Stimulated activated naive B cell treated with anti-CD40 and anti-IgM and Interleukin-4, amounts not matched to agents 10 μg/mL and 1 μg/mL and 100 μg/mL, for 72 hours (primary cell): ENCODE results near the gene ACSL5.
A peak's percentile ranks its signal among the peaks of the same experiment; 100 is the strongest.
"Not testable (repeated sequence)": the region's sequence is repeated elsewhere in the genome, so short reads cannot be mapped to it uniquely, and the experiment has no call there.

Source experiments
- ATAC-seq, 2 donors: fragments of 150-1000 bp; cut with Tn5 transposase; replicated peaks; 2 replicates each; pipeline ENCODE4 v1.10.0; 2021; ENCODE audit warnings: moderate library complexity in 1 of 2
- DNase-seq: peaks from one replicate; pipeline ENCODE4 v3.0.0; 2021
- H3K27ac Mint-ChIP-seq: one replicate; pipeline ENCODE4 v1.8.0; 2022; ENCODE audit warnings: mild to moderate bottlenecking, mixed read lengths
- H3K27me3 Mint-ChIP-seq, 2 donors: one replicate each; pipeline ENCODE4 v1.8.0; 2022; ENCODE audit warnings: mixed read lengths in 2 of 2
- H3K36me3 Mint-ChIP-seq, 2 donors: one replicate each; pipeline ENCODE4 v1.8.0; 2022; ENCODE audit warnings: mixed read lengths in 2 of 2, mild to moderate bottlenecking in 1 of 2
- H3K4me1 Mint-ChIP-seq, 2 donors: one replicate each; pipeline ENCODE4 v1.8.0; 2022; ENCODE audit warnings: mixed read lengths in 2 of 2, mild to moderate bottlenecking in 1 of 2
- H3K4me3 Mint-ChIP-seq, 2 donors: one replicate each; pipeline ENCODE4 v1.8.0; 2022; ENCODE audit warnings: mild to moderate bottlenecking in 2 of 2, mixed read lengths in 2 of 2, moderate library complexity in 1 of 2
- H3K9me3 Mint-ChIP-seq, 2 donors: one replicate each; pipeline ENCODE4 v1.8.0; 2022; ENCODE audit warnings: mixed read lengths in 2 of 2, mild to moderate bottlenecking in 1 of 2

ACSL5 gene

DNA sequence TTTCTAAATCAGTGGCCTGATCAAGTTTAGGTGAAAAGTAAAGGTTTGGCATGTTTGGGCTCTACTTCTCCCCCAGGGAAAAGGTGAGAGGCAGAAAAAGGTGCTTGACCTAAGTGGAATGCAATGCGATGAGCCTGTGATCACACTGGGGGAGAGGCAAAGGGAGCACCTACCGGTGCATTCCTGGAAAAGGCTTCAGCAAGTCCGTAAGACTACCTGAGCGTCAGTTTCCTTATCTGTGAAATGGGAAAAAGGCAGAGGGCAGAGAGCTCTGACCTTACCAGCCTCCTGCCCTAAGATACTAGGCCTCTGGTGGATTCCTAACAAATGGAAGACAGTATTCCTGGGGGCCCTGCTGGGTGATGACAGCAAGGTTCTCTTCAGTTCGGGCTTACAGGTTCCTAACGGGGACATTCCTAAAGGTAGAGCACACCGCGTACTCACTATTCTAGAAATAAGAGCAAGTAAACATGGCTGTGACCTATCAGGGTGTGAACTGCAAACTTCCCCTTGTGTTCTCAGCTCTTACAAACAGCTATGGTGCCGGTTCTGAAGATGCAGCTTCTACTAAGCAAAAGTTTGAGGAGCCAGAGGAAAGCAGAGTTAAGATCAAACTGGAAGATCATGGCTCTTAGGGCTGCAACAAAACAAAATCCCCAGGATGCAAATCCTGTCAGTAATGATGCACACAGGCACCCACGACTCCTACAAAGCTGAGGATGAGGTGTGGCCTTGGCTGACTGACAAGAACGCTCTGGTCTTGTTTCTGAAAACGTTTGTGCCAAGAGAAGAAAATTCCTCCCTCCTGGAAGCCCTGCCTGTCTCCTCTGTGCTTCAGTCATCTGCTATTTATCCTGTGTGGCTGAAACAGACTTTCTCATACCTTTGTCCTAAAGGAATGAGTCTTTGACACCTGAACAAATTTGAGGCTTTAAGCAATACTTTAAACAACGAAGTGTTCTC, 13.3 kb upstream of the ACSL5 start:
- no peak for DNase-seq
- ATAC-seq, result no peak
- Mint-ChIP-seq H3K27ac (no peak overlapping the region), H3K27me3 (peaks cover 10 to 11% of the 10 kb centered on the region in 2 donors), H3K36me3 (no peaks in the 10 kb centered on the region), H3K4me1 (no peaks in the 10 kb centered on the region), H3K4me3 (no peak overlapping the region), H3K9me3 (no peaks in the 10 kb centered on the region)

DNA sequence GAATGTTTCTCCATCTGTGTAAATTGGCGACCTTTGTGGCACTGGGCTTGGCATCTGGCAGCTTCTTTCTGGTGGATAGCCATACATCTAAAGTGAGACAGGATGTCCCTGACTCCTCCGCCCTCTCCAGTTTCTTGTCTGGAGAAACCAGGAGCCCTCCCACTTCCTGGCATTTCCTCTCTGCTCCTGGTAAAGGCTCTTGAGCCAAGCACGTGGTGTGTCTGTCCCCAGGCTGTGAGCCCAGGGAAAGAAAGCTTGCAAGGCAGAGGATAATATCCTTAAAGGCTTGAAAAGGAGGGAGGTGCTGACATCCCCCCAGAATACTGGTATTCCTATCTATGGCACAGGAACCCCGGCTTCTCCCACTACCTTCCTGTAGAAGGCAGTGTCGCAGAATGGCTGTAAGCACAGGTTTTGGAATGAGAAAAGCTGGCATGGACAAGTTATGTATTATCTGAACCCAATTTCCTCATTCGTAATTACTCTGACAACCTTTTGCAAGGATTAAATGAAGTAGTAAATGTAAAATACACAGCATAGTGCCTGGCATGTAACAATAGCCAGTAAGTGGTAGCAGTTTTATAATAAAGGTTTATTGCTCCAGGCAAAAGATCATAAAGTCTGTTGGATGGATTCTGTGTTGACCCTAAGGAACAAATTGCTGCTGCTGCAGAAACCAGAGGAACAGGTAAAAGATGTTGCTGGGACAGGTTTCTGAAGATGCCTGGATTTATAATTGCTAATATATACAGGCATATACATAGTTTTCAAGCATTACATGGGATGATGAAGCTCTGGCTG, 11.8 kb upstream of the ACSL5 start:
- no peaks in the 10 kb centered on the region for H3K4me1 Mint-ChIP-seq
- no peaks in the 10 kb centered on the region for H3K36me3 Mint-ChIP-seq
- no peak overlapping the region for H3K4me3 Mint-ChIP-seq
- no peak for ATAC-seq
- no peak overlapping the region for H3K27ac Mint-ChIP-seq
- DNase-seq, result no peak
- H3K9me3 Mint-ChIP-seq, result no peaks in the 10 kb centered on the region
- peaks cover 11 to 13% of the 10 kb centered on the region in 2 donors for H3K27me3 Mint-ChIP-seq

DNA sequence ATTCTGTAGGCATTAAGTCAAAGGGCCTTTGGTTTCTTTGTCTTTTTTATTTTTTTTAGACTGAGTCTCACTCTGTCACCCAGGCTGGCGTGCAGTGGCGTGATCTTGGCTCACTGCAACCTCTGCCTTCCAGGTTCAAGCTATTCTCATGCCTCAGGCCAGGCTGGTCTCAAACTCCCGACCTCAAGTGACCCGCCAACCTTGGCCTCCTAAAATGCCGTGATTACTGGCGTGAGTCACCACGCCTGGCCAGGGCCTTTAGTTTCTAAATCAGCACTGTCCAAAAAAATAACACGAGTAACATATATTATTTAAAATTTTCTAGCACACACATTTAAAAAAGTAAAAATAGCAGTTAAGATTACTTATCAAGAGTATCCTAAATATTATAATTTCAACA, 11.1 kb upstream of the ACSL5 start:
- H3K4me3 Mint-ChIP-seq, result no peak overlapping the region
- ATAC-seq (no peak), DNase-seq (no peak)
- peaks cover 11 to 16% of the 10 kb centered on the region in 2 donors for H3K27me3 Mint-ChIP-seq
- no peaks in the 10 kb centered on the region for H3K36me3 Mint-ChIP-seq
- H3K27ac Mint-ChIP-seq, result no peak overlapping the region
- no peaks in the 10 kb centered on the region for H3K4me1 Mint-ChIP-seq
- H3K9me3 Mint-ChIP-seq, result no peaks in the 10 kb centered on the region

DNA sequence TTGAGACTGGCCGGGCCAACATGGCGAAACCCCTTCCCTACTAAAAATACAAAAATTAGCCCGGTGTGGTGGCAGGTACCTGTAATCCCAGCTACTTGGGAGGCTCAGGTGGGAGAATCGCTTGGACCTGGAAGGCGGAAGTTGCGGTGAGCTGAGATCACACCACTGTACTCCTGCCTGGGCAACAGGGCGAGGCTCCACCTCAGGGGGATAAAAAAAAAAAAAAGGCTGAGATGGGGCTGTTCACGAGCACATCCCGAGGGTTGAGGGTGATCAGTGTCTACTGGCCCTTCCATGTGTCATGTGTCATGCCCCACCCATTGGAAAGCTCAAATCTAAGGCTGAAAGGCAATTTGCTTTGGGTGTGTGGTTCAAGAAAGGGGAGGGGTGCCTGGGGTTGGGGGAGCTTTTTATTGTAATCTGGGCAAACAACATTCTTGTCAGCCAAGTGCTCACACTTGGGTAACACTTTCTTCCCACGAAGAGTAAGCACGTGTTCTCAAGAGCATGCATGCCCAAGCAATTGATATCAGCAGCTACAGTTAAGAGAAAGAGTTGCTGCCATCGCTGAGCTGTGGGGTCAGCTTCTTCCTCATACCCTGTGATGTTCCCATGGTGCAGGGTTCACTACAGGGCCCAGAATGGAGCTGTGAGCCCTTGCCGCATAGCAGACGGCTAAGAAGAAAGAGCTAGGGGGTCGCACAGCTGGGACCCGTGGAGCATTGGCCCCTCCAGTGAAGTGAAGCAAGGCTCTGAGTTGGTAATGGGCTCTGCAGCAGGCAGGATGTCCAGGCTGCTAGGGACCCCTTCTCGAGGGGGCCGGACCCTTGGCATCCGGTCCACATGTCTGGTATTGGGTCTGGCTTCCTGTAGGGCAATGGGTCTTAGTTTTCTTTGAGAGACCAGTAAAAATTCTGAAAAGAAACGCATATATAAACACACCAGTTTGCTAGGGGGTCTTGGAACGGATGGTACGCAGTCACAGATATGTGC, 9.9 kb upstream of the ACSL5 start:
- peaks cover 11 to 16% of the 10 kb centered on the region in 2 donors for H3K27me3 Mint-ChIP-seq
- H3K4me1 Mint-ChIP-seq, result no peaks in the 10 kb centered on the region
- ATAC-seq (no peak), DNase-seq (no peak)
- H3K27ac Mint-ChIP-seq, result no peak overlapping the region
- H3K9me3 Mint-ChIP-seq, result no peaks in the 10 kb centered on the region
- H3K4me3 Mint-ChIP-seq, result no peak overlapping the region
- H3K36me3 Mint-ChIP-seq, result no peaks in the 10 kb centered on the region

DNA sequence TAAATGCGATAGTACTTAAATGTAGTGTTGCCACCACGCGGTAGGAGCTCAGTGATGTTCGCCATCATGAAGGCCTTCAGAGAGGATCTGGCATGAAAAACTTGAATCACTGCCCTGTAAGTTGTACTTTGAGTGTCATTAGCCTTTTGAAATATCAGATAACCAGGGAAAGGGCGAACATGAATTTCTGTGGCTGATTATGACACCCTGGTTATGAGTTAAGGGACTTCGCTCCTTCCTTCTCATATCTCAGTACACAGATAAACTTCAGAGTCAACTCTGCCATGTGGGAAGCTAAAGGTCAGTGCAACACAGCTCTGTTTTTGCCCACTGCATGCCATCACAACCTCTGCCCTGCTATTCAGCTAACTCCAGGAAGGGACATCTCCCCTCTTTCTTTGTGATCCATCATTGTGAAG, 8.9 kb upstream of the ACSL5 start:
- DNase-seq (no peak), ATAC-seq (no peak)
- peaks cover 11 to 16% of the 10 kb centered on the region in 2 donors for H3K27me3 Mint-ChIP-seq
- no peaks in the 10 kb centered on the region for H3K36me3 Mint-ChIP-seq
- no peak overlapping the region for H3K27ac Mint-ChIP-seq
- no peaks in the 10 kb centered on the region for H3K4me1 Mint-ChIP-seq
- no peaks in the 10 kb centered on the region for H3K9me3 Mint-ChIP-seq
- no peak overlapping the region for H3K4me3 Mint-ChIP-seq

DNA sequence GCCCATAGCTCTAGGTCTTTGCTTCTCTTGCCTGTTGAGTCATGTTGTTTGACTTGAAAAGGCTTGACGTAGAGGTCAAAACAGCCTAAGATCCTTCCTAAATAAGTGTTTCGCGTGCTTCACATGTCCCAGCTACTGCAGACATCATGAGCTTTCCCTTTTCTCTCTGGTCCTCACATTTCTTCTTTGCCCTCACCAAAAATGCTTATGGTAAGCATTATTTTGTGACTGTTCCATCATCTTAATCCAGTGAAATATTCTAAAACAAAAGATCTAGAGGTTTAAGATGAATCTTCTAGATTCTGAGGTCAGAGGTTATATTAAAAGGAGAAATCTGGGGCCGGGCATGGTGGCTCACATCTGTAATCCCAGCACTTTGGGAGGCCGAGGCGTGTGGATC, 8.5 kb upstream of the ACSL5 start:
- no peaks in the 10 kb centered on the region for H3K4me1 Mint-ChIP-seq
- H3K4me3 Mint-ChIP-seq, result no peak overlapping the region
- H3K9me3 Mint-ChIP-seq, result no peaks in the 10 kb centered on the region
- no peak for DNase-seq
- no peak overlapping the region for H3K27ac Mint-ChIP-seq
- peaks cover 7 to 11% of the 10 kb centered on the region in 2 donors for H3K27me3 Mint-ChIP-seq
- H3K36me3 Mint-ChIP-seq, result no peaks in the 10 kb centered on the region
- no peak for ATAC-seq

DNA sequence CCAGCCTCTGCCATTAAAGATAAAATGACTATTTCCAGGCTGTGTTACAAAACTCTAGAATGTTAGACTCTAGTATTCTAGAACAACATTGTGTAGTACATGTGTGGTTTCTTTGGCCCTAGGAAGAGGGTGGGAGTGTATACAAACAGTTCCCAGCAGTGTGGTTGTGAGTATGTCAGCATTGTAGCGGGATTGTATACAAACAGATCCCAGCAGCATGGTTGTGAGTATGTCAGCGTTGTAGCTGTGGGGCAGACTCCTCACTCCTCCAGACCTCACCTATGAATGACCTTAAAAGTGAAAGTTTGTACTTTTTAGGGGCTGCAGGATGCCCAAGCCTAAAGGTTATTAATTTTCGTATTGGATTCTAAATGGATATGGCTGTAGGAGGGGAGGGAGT, 6.9 kb upstream of the ACSL5 start:
- Mint-ChIP-seq H3K4me3 (no peak overlapping the region), H3K9me3 (peaks cover 0 to 2% of the 10 kb centered on the region in 2 donors), H3K36me3 (peaks cover 0 to 3% of the 10 kb centered on the region in 2 donors), H3K27me3 (peaks cover 4 to 9% of the 10 kb centered on the region in 2 donors), H3K27ac (no peak overlapping the region), H3K4me1 (no peaks in the 10 kb centered on the region)
- no peak for DNase-seq
- no peak for ATAC-seq

DNA sequence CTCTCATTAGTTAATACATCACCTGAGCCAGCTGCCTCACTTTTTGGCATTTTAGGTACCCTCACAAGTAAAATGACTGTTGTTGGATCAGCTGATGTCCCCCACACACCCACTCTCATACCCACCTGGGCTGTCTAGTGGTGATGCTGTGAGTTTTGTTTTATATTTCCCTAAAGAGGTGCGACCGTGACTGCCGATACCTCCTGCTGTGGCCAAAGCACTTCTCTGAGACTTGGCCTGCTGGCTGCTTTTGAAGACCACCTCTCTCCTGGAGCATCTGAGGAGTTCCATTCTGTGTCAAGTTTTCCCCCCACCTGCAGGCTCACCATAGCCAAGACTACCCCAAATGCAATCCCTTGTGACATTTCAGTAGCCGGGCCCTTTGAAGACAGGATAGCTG, 6.4 kb upstream of the ACSL5 start:
- Mint-ChIP-seq H3K36me3 (peaks cover 0 to 3% of the 10 kb centered on the region in 2 donors), H3K4me1 (no peaks in the 10 kb centered on the region), H3K27ac (no peak overlapping the region), H3K27me3 (peaks cover 4 to 6% of the 10 kb centered on the region in 2 donors), H3K9me3 (peaks cover 0 to 2% of the 10 kb centered on the region in 2 donors), H3K4me3 (no peak overlapping the region)
- ATAC-seq, result no peak
- no peak for DNase-seq

DNA sequence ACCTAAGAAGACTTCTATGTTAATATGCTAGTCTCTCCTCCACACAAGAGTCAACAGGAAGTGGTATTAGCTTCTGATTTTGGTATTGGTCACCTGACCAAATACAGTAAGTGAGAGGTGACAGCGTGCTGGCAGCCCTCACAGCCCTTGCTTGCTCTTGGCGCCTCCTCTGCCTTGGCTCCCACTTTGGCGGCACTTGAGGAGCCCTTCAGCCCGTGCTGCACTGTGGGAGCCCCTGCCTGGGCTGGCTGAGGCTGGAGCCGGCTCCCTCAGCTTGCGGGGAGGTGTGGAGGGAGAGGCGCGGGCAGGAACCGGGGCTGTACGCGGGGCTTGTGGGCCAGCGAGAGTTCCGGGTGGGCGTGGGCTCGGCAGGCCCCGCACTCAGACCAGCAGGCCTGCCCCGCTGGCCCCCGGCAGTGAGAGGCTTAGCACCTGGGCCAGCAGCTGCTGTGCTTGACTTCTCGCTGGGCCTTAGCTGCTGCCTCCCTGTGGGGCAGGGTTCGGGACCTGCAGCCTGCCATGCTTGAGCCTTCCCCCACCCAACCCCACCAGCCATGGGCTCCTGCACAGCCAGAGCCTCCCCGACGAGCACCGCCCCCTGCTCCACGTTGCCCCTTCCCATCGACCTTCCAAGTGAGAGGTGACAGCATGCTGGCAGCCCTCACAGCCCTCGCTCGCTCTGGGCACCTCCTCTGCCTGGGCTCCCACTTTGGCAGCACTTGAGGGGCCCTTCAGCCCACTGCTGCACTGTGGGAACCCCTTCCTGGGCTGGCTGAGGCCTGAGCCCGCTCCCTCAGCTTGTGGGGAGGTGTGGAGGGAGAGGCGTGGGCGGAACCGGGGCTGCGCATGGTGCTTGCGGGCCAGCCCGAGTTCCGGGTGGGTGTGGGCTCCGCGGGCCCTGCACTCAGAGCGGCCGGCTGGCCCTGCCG, 4.2 kb upstream of the ACSL5 start:
- peak; percentile 65 to 80 for ATAC-seq
- peaks cover 0 to 3% of the 10 kb centered on the region in 2 donors for H3K36me3 Mint-ChIP-seq
- peaks cover 4 to 8% of the 10 kb centered on the region in 2 donors for H3K4me1 Mint-ChIP-seq
- no peak overlapping the region for H3K27ac Mint-ChIP-seq
- peaks cover 0 to 2% of the 10 kb centered on the region in 2 donors for H3K9me3 Mint-ChIP-seq
- peaks cover 4 to 6% of the 10 kb centered on the region in 2 donors for H3K27me3 Mint-ChIP-seq
- H3K4me3 Mint-ChIP-seq, result no peak overlapping the region
- no peak for DNase-seq

DNA sequence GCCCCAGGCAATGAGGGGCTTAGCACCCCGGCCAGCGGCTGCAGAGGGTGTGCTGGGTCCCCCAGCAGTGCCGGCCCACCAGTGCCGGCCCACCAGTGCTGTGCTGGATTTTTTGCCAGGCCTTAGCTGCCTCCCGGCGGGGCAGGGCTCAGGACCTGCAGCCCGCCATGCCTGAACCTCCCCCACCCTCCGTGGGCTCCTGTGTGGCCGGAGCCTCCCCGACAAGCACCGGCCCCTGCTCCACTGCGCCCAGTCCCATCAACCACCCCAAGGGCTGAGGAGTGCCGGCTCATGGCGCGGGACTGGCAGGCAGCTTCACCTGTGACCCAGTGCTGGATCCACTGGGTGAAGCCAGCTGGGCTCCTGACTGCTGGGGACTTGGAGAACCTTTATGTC, 3.5 kb upstream of the ACSL5 start:
- DNase-seq, result no peak
- peaks cover 0 to 3% of the 10 kb centered on the region in 2 donors for H3K36me3 Mint-ChIP-seq
- no peak overlapping the region for H3K27ac Mint-ChIP-seq
- peaks cover 1 to 6% of the 10 kb centered on the region in 2 donors for H3K27me3 Mint-ChIP-seq
- H3K4me3 Mint-ChIP-seq, result no peak overlapping the region
- H3K9me3 Mint-ChIP-seq, result peaks cover 0 to 2% of the 10 kb centered on the region in 2 donors
- no peak for ATAC-seq
- peaks cover 10 to 15% of the 10 kb centered on the region in 2 donors for H3K4me1 Mint-ChIP-seq

DNA sequence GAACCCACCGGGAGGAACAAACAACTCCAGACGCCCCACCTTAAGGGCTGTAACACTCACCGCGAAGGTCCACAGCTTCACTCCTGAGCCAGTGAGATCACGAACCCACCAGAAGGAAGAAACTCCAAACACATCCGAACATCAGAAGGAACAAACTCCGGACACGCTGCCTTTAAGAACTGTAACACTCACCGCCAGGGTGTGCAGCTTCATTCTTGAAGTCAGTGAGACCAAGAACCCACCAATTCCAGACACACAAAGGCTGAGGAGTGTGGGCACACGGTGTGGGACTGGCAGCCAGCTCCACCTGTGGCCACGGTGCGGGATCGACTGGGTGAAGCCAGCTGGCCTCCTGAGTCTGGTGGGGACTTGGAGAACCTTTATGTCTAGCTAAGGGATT, 2.6 kb upstream of the ACSL5 start:
- H3K4me3 Mint-ChIP-seq, result not testable (repeated sequence)

DNA sequence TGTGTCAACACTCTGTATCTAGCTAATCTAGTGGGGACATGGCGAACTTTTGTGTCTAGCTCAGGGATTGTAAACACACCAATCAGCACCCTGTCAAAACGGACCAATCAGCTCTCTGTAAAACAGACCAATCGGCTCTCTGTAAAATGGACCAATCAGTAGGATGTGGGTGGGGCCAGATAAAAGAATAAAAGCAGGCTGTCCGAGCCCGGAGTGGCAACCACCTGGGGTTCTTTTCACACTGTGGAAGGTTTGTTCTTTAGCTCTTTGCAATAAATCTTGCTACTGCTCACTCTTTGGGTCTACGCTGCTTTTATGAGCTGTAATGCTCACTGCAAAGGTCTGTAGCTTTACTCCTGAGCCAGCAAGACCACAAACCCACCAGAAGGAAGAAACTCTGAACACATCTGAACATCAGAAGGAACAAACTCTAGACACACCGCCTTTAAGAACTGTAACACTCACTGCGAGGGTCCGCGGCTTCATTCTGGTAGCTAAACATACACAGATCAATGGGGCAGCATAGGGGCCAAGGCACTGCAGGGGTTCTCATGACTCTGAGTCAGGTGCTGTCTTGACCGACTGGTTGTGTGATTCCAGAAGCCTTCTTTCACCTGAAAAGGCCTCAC, 1.6 kb upstream of the ACSL5 start:
- not testable (repeated sequence) for H3K27me3 Mint-ChIP-seq, DNase-seq, H3K4me3 Mint-ChIP-seq, H3K36me3 Mint-ChIP-seq, H3K9me3 Mint-ChIP-seq, ATAC-seq, H3K27ac Mint-ChIP-seq
- peaks cover 18 to 33% of the 10 kb centered on the region in 2 donors for H3K4me1 Mint-ChIP-seq

More for the DNA sequence above, 2.6 kb upstream of the ACSL5 start:
- Mint-ChIP-seq H3K27ac (peak overlapping the region; percentile 17), H3K4me1 (peaks cover 12 to 24% of the 10 kb centered on the region in 2 donors)
- not testable (repeated sequence) for ATAC-seq, H3K27me3 Mint-ChIP-seq, DNase-seq, H3K36me3 Mint-ChIP-seq, H3K9me3 Mint-ChIP-seq
